ENCODE results near the gene SBF1.
"Not testable (repeated sequence)": the region's sequence is repeated elsewhere in the genome, so short reads cannot be mapped to it uniquely, and the experiment has no call there.

Gene SBF1

DNA sequence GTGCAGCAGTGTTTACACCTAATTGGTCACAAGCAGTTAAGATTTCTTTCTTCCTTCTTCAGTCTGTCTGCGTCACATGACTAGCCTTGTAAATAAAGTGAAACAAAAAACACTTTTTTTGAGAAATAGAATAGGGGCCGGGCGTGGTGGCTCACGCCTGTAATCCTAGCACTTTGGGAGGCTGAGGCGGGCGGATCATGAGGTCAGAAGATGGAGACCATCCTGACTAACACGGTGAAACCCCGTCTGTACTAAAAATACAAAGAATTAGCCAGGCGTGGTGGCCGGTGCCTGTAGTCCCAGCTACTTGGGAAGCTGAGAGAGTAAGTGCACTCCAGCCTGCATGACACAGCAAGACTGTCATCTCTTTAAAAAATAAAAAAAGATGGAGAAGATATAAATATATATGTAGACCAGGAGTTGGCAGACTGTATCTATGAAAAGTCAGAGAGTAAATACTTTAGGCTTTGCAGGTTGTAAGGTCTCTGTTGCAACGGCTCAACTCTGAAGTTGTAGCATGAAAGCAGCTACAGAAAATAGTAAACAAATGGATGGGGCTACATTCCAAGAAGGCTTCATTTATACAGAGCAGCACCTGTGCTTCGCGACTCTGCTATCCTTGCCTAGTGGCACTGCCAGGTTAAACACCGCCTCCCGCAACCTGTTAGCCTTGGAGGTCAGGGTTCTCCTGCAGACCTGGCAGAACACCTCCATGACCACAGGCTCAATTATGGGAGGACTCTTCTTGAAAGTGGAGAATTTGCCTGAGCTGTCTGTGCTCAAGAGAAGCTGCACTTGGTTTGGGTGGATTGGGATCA is 75.8 kb downstream of the SBF1 start:
- H3K9ac ChIP-seq (ENCODE audit: low read length): no peak overlapping the region

DNA sequence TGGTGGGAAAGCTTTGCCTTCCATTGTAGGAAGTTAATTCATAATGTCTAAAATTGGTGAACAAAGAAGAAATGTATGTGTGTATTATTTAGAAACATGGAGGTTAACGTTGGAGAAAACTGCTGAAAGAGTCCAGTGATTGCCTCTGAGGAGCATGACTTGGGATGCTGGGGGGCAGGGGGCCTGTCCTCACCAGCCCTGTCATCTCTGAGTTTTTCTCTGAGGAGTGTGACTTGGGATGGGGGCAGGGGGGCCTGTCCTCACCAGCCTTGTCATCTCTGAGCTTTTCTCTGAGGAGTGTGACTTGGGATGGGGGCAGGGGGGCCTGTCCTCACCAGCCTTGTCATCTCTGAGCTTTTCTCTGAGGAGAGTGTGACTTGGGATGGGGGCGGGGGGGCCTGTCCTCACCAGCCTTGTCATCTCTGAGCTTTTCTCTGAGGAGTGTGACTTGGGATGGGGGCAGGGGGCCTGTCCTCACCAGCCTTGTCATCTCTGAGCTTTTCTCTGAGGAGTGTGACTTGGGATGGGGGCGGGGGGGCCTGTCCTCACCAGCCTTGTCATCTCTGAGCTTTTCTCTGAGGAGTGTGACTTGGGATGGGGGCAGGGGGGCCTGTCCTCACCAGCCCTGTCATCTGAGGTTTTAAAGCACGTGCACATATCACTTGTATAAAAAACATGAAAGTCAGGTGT is 77.3 kb downstream of the SBF1 start:
- H2AFZ ChIP-seq (ENCODE audit: low read length); H3K4me3 ChIP-seq (ENCODE audit: low read depth, low read length, poor library complexity, severe bottlenecking); H3K9me2 ChIP-seq (ENCODE audit: low read depth, low read length); H3K27me3 ChIP-seq (ENCODE audit: insufficient read depth, low read length); H3K4me2 ChIP-seq (ENCODE audit: low read length); H4K20me1 ChIP-seq (ENCODE audit: insufficient read depth, low read length); H3F3A ChIP-seq (ENCODE audit: insufficient read depth, low read length); H3K9me3 ChIP-seq (ENCODE audit: low read length); H3K27ac ChIP-seq (ENCODE audit: low read depth, low read length, poor library complexity, severe bottlenecking); H3K9ac ChIP-seq (ENCODE audit: low read length); H3K79me2 ChIP-seq (ENCODE audit: insufficient read depth, low read length): not testable (repeated sequence)
- H3K4me1 ChIP-seq (ENCODE audit: insufficient read depth, low read length, severe bottlenecking): peaks cover 11% of the 10 kb centered on the region
- H3K36me3 ChIP-seq (ENCODE audit: insufficient read depth, low read length): peaks cover 63% of the 10 kb centered on the region

More for the DNA sequence above, 75.8 kb downstream of the SBF1 start:
- Histone ChIP-seq H4K20me1 (ENCODE audit: insufficient read depth, low read length) (no peaks in the 10 kb centered on the region), H3F3A (ENCODE audit: insufficient read depth, low read length) (no peaks in the 10 kb centered on the region), H3K9me2 (ENCODE audit: low read depth, low read length) (no peaks in the 10 kb centered on the region), H3K27me3 (ENCODE audit: insufficient read depth, low read length) (no peaks in the 10 kb centered on the region), H3K79me2 (ENCODE audit: insufficient read depth, low read length) (no peaks in the 10 kb centered on the region), H3K4me1 (ENCODE audit: insufficient read depth, low read length, severe bottlenecking) (peaks cover 25% of the 10 kb centered on the region), H3K36me3 (ENCODE audit: insufficient read depth, low read length) (peaks cover 57% of the 10 kb centered on the region), H3K9me3 (ENCODE audit: low read length) (no peaks in the 10 kb centered on the region), H3K4me3 (ENCODE audit: low read depth, low read length, poor library complexity, severe bottlenecking) (no peak overlapping the region), H3K27ac (ENCODE audit: low read depth, low read length, poor library complexity, severe bottlenecking) (peak overlapping the region; percentile 34), H3K4me2 (ENCODE audit: low read length) (no peak overlapping the region), H2AFZ (ENCODE audit: low read length) (no peak overlapping the region)
- TF ChIP-seq, protein P1, sequence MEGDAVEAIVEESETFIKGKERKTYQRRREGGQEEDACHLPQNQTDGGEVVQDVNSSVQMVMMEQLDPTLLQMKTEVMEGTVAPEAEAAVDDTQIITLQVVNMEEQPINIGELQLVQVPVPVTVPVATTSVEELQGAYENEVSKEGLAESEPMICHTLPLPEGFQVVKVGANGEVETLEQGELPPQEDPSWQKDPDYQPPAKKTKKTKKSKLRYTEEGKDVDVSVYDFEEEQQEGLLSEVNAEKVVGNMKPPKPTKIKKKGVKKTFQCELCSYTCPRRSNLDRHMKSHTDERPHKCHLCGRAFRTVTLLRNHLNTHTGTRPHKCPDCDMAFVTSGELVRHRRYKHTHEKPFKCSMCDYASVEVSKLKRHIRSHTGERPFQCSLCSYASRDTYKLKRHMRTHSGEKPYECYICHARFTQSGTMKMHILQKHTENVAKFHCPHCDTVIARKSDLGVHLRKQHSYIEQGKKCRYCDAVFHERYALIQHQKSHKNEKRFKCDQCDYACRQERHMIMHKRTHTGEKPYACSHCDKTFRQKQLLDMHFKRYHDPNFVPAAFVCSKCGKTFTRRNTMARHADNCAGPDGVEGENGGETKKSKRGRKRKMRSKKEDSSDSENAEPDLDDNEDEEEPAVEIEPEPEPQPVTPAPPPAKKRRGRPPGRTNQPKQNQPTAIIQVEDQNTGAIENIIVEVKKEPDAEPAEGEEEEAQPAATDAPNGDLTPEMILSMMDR (IDR thresholded peaks at IDR 0.05; ENCODE audit: low read length): no peak
- no peak for TF ChIP-seq EZH2 (IDR thresholded peaks at IDR 0.05; ENCODE audit: borderline replicate concordance, low read length)

DNA sequence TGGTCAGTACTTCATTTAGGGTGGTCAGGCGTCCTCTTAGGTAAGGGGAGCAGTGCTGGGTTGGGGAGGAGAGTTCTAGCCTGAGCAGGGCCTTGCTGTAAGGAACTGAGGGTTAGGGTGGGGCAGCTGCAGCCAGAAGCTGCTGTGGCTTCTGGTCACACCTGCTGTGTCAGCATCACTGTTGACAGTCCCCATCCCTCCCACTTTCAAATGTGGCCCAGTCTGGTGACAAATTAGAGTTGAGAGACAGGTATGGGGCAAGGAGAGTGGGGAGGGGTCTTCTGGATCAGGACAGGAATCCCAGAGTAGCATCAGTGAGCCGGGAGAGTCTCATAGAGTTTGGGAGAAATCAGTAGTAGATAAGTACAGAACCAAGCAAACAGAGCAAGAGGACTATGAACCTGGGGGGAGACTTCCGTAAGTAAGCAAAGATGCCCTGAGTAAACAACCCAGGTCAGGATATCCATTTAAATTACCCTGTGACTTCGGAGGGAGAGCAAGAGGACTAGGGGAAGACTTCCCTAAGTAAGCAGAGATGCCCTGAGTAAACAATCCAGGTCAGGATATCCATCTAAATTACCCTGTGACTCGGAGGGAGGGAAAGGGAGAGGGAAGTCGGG is 78.0 kb downstream of the SBF1 start:
- H3K27ac ChIP-seq (ENCODE audit: low read depth, low read length, poor library complexity, severe bottlenecking): no peak overlapping the region
- no peak overlapping the region for H3K4me3 ChIP-seq (ENCODE audit: low read depth, low read length, poor library complexity, severe bottlenecking)
- peaks cover 8% of the 10 kb centered on the region for H3K4me1 ChIP-seq (ENCODE audit: insufficient read depth, low read length, severe bottlenecking)
- H3K4me2 ChIP-seq (ENCODE audit: low read length): no peak overlapping the region
- no peaks in the 10 kb centered on the region for H3K9me3 ChIP-seq (ENCODE audit: low read length)
- no peaks in the 10 kb centered on the region for H3K79me2 ChIP-seq (ENCODE audit: insufficient read depth, low read length)
- TF ChIP-seq, protein P1 (IDR thresholded peaks at IDR 0.05; ENCODE audit: low read length): no peak
- TF ChIP-seq EZH2 (IDR thresholded peaks at IDR 0.05; ENCODE audit: borderline replicate concordance, low read length): no peak
- no peaks in the 10 kb centered on the region for H4K20me1 ChIP-seq (ENCODE audit: insufficient read depth, low read length)
- no peaks in the 10 kb centered on the region for H3F3A ChIP-seq (ENCODE audit: insufficient read depth, low read length)
- peaks cover 64% of the 10 kb centered on the region for H3K36me3 ChIP-seq (ENCODE audit: insufficient read depth, low read length)
- no peak overlapping the region for H2AFZ ChIP-seq (ENCODE audit: low read length)
- no peak overlapping the region for H3K9ac ChIP-seq (ENCODE audit: low read length)
- no peaks in the 10 kb centered on the region for H3K9me2 ChIP-seq (ENCODE audit: low read depth, low read length)
- no peaks in the 10 kb centered on the region for H3K27me3 ChIP-seq (ENCODE audit: insufficient read depth, low read length)
